ENCODE results near the gene SNED1.

DNA sequence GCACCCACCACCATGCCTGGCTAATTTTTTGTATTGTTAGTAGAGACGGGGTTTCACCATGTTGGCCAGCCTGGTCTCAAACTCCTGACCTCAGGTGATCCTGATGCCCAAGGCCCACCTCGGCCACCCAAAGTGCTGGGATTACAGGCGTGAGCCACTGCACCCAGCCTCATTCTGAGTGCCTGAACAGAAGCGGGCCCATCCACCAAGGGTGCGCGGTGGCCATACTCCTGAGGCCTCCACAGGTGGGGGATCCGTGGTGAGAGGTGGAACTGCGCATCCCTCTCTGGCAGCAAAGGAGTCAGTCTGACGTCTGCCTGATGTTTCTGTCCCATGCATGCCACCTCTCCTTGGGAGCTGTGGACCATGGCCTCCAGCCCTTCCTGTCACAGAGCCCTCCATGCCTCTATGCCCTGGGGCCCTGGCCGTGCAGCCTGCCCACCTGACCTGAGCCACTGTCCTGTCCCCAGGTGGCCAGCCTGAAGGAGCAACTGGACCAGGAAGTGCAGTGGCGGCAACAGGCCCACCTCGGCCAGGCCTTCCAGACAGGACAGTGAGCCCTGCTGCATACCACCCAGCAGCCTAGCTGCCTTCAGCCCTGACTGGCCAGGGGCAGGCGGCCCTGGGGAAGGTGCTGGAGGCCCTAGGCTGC lies 7.6 kb upstream of the SNED1 start:
- no peak for TF ChIP-seq POLR2A (IDR thresholded peaks at IDR 0.05)
- TF ChIP-seq, protein P1, sequence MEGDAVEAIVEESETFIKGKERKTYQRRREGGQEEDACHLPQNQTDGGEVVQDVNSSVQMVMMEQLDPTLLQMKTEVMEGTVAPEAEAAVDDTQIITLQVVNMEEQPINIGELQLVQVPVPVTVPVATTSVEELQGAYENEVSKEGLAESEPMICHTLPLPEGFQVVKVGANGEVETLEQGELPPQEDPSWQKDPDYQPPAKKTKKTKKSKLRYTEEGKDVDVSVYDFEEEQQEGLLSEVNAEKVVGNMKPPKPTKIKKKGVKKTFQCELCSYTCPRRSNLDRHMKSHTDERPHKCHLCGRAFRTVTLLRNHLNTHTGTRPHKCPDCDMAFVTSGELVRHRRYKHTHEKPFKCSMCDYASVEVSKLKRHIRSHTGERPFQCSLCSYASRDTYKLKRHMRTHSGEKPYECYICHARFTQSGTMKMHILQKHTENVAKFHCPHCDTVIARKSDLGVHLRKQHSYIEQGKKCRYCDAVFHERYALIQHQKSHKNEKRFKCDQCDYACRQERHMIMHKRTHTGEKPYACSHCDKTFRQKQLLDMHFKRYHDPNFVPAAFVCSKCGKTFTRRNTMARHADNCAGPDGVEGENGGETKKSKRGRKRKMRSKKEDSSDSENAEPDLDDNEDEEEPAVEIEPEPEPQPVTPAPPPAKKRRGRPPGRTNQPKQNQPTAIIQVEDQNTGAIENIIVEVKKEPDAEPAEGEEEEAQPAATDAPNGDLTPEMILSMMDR (IDR thresholded peaks at IDR 0.05), result no peak

Measured in lower leg skin (tissue), 3 donors.